Measurements from ENCODE around the gene BRD2. TPM values are rescaled to one million over a fixed set of nuclear protein-coding genes. Genes with fewer than 3 reads are reported as not detected.

Gene BRD2
- total RNA-seq (100 to 1,000 TPM in 2 of 9 donors, 10 to 100 TPM in 7; 56.8 to 107 (median 73.5) TPM), polyA plus RNA-seq (10 to 100 TPM; 61.9 to 67.8 TPM)
- long read RNA-seq, donor 1, transcript BRD2-219 (9 exons, 2,338 nt) = major isoform, 9 of 29 reads
- long read RNA-seq, donor 1, transcript BRD2-211 (3 exons, 759 nt) = minor isoform, 6 of 29 reads
- long read RNA-seq, donor 1, partial matches to known transcripts = 11 of 29 reads
- long read RNA-seq, donor 1, other reads (novel, unspliced or antisense) = 1 of 29 reads
- long read RNA-seq, donor 2, transcript BRD2-219 (9 exons, 2,338 nt) = major isoform, 39 of 81 reads
- long read RNA-seq, donor 2, partial matches to known transcripts = 31 of 81 reads
- long read RNA-seq, donor 2, other reads (novel, unspliced or antisense) = 10 of 81 reads
- long read RNA-seq, donor 3, transcript BRD2-219 (9 exons, 2,338 nt) = major isoform, 5 of 21 reads
- long read RNA-seq, donor 3, partial matches to known transcripts = 11 of 21 reads
- long read RNA-seq, donor 3, other reads (novel, unspliced or antisense) = 2 of 21 reads

DNA sequence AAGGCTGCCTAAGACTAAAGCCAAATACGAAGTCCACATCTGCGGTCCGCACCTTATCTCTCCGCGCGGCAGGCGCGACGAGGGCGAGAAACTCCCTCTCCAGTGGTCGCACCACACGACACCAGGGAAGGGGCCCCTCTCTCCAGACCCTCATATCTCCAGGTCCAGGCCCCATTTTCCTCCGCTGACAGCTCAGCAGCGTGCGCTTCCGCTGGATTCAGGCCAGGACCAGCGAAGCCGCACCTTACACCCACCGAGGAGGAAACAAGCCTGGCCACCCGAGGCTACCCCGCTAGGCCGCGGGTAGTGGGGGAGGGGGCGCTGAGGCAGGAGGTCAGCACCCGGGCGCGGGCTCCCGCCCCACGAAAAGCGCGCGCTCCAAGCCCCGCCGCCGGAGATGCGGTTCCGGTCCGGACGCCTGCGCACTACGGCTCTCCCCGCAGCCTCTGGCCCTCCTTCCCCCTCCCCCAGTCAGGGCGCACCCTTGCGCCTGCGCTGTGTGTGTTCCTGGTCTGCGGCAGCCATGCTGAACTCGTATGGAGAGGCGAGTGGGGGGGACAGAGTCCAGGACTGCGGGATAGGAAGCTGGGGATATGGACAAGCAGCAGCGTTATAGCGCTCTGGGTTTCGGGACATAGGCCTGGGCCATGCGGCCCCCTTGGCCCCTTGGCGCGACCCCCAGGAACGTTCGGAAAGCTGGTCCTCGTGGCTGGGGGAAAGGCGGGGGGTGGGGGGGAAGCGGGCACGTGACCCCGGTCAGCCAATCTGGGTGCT lies at the start of gene BRD2:
BRD2 (plus strand) TSS at position 502 of the 774 bp plus-strand sequence. CDS start 4,305 bp downstream, outside the sequence.
- Histone ChIP-seq H3K4me3 (peak within 1 kb of the TSS; percentile 63 to 100 (median 80)), H3K27me3 (no peaks in the 10 kb centered on the region), H3K36me3 (peaks cover 0 to 12% (median 10%) of the 10 kb centered on the region in 9 donors), H3K27ac (peak within 1 kb of the TSS; percentile 97 to 100 (median 100)), H3K4me1 (peaks cover 0 to 42% (median 16%) of the 10 kb centered on the region in 12 donors), H3K9me3 (no peaks in the 10 kb centered on the region)
- intact Hi-C loops (cut with DNase I) = loop anchor here in 2 of 10 donors (5.0 kb wide), 2 partner anchors 36 to 126 kb away; partner anchors contain the start of gene PSMB8 (in 1 of the 2)
- DNase-seq (peak; percentile 97 to 99 (median 98)), ATAC-seq (peak; percentile 53 to 77 (median 68))
- TF ChIP-seq, protein P1, sequence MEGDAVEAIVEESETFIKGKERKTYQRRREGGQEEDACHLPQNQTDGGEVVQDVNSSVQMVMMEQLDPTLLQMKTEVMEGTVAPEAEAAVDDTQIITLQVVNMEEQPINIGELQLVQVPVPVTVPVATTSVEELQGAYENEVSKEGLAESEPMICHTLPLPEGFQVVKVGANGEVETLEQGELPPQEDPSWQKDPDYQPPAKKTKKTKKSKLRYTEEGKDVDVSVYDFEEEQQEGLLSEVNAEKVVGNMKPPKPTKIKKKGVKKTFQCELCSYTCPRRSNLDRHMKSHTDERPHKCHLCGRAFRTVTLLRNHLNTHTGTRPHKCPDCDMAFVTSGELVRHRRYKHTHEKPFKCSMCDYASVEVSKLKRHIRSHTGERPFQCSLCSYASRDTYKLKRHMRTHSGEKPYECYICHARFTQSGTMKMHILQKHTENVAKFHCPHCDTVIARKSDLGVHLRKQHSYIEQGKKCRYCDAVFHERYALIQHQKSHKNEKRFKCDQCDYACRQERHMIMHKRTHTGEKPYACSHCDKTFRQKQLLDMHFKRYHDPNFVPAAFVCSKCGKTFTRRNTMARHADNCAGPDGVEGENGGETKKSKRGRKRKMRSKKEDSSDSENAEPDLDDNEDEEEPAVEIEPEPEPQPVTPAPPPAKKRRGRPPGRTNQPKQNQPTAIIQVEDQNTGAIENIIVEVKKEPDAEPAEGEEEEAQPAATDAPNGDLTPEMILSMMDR (IDR thresholded peaks at IDR 0.05) = no peak
- peak in 1 of 2 donors; percentile 86 for TF ChIP-seq POLR2A (IDR thresholded peaks at IDR 0.05)
- WGBS, 4 donors = 0 to 1% (median 0%) methylated on average over 12 to 62 of the region's 62 CpGs

DNA sequence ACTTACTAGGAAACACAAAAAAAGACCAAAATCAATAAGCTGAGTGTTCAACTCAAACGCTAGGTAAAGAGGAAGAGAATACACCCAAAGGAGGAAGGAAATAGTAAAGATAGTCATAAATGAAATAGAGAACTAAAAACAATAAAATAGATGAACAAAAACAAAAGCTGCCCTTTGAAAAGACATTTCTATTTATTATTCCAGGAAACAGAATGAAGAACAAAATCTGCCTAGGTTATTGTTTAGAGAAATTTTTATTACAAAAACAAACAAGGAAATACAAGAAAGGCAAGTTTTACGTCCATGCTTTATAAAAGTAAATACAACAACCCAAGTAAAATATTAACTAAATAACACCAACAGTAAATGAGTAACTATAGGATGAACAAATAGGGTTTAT lies 47.7 kb upstream of the BRD2 start:
- Histone ChIP-seq H3K27ac (peak overlapping the region in 1 of 12 donors; percentile 42), H3K27me3 (peaks cover 0 to 23% (median 0%) of the 10 kb centered on the region in 9 donors), H3K36me3 (no peaks in the 10 kb centered on the region), H3K4me1 (peaks cover 0 to 12% (median 0%) of the 10 kb centered on the region in 12 donors), H3K4me3 (no peak overlapping the region), H3K9me3 (no peaks in the 10 kb centered on the region)
- intact Hi-C loops (cut with DNase I) = loop anchor here in 1 of 10 donors (5.0 kb wide), 1 partner anchor 182 kb away; no protein-coding TSS in a partner anchor
- DNase-seq (no peak), ATAC-seq (no peak)
- 61 to 73% (median 62%) methylated on average over 2 of the region's 2 CpGs for WGBS, 4 donors
- no peak for TF ChIP-seq POLR2A (IDR thresholded peaks at IDR 0.05)
- TF ChIP-seq, protein P1 (IDR thresholded peaks at IDR 0.05) = no peak

DNA sequence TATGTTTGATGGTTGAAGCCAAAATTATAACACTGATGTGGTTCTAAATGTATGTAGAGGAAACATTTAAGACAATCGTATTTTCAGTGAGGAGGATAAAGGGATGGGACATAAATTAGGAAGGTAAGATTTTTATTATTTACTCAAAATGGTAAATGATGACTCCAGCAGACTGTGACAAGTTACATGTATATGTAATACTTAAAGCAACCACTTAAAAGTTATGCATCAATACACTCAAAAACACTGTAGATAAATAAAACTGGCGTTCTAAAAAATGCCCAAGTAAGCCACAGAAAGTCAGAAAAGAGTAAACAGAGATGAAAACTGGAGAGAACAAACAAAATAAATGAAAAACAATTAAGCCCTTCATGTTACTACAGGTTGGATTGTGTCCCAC lies 46.3 kb upstream of the BRD2 start:
- Histone ChIP-seq H3K9me3 (no peaks in the 10 kb centered on the region), H3K4me3 (no peak overlapping the region), H3K4me1 (peaks cover 0 to 7% (median 0%) of the 10 kb centered on the region in 12 donors), H3K27me3 (peaks cover 0 to 26% (median 0%) of the 10 kb centered on the region in 9 donors), H3K27ac (no peak overlapping the region), H3K36me3 (no peaks in the 10 kb centered on the region)
- 89 to 97% (median 93%) methylated on average over 2 of the region's 2 CpGs for WGBS, 4 donors
- ATAC-seq = no peak
- TF ChIP-seq POLR2A (IDR thresholded peaks at IDR 0.05) = no peak
- TF ChIP-seq, protein P1 (IDR thresholded peaks at IDR 0.05) = peak in 2 of 12 donors; percentile 11 to 12
- DNase-seq = no peak
- intact Hi-C loops (cut with DNase I) = loop anchor here in 1 of 10 donors (5.0 kb wide), 1 partner anchor 180 kb away; no protein-coding TSS in a partner anchor

Data from heart left ventricle (tissue), 16 donors.